NCI-H1105 treated with DMSO at 0.1 percent for 48 hours (cell line): Measurements from ENCODE around the gene C10orf62.
A peak's percentile ranks its signal among the peaks of the same experiment; 100 is the strongest.
"Not testable (repeated sequence)": the region's sequence is repeated elsewhere in the genome, so short reads cannot be mapped to it uniquely, and the experiment has no call there.

Source experiments
- DNase-seq: peaks from one replicate; lab custom pipeline; 2025; lab: John Stamatoyannopoulos, UW

The C10orf62 gene

DNA sequence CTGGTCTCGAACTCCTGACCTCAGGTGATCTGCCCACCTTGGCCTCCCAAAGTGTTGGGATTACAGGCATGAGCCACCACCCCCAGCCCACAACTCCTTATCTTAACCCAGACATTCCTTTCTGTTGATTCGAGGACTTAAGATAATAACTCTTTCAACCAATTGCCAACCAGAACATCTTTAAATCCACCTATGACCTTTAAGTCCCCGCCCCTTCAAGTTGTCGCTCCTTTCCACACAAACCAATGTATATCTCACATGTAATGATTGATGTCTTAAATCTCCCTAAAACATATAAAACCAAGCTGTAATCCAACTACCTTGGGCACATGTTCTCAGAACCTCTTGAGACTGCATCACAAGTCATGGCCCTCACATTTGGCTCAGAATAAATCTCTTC is 24.7 kb upstream of the C10orf62 start:
- no peak for DNase-seq

DNA sequence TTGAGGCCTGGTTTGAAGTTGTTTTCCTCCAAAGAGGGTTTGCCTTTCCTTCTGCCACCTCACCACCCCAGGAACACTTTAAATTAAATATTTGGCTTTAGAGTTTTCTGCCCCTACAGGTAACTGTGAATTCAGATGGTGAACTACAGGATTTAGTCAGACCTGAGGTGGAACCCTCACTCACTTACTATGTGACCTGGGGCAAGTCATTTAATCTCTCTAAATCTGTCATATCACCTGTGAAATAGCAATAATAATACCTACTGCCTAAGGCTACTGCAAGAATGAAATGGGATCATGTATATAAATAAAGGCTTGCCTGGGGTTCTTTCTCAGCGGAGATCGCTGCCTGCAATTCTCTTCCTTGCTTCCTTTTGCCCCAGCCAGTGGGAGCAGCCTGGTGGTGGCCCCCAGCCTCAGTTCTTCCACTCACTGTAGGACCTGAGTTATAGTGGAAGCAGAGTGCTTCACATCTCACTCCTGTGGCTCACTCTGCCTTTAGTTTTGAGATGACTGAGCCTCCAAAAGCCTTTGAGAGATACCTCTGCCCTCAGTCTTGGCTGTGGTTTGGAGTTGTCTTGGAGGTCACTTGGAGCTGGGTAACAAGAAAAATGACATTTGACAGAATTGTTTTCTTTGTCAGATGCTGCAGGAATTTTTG is 23.1 kb upstream of the C10orf62 start:
- no peak for DNase-seq

DNA sequence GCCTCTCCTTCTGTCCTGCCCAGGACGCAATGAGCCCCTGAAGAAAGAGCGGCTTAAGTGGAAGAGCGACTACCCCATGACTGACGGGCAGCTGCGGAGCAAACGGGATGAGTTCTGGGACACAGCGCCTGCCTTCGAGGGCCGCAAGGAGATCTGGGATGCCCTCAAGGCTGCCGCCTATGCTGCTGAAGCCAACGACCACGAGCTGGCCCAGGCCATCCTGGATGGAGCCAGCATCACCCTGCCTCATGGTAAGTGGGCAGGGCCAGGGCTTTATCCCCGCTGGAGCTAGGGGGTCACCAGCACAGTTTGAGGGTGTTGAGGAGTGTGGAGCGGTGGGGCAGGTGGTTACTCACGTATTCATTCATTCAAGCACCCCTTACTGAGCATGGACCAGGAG is 21.6 kb upstream of the C10orf62 start:
- DNase-seq, result no peak

DNA sequence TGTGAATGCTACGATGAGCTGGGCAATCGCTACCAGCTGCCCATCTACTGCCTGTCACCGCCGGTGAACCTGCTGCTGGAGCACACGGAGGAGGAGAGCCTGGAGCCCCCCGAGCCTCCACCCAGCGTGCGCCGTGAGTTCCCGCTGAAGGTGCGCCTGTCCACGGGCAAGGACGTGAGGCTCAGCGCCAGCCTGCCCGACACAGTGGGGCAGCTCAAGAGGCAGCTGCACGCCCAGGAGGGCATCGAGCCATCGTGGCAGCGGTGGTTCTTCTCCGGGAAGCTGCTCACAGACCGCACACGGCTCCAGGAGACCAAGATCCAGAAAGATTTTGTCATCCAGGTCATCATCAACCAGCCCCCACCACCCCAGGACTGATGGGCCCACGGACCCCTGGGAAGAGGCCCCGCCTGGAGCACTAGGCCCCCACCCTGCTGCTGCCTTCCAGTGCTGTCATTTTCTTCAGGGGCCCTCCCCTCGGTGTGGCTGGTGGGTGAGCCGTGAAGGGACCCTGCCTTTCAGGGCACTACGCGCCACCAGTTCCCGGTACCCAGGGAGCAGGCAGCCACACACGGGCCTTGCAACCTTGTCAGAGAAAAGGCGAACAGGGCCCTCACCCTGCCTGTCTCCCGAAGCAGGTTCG is 19.3 kb upstream of the C10orf62 start:
- DNase-seq, result no peak

DNA sequence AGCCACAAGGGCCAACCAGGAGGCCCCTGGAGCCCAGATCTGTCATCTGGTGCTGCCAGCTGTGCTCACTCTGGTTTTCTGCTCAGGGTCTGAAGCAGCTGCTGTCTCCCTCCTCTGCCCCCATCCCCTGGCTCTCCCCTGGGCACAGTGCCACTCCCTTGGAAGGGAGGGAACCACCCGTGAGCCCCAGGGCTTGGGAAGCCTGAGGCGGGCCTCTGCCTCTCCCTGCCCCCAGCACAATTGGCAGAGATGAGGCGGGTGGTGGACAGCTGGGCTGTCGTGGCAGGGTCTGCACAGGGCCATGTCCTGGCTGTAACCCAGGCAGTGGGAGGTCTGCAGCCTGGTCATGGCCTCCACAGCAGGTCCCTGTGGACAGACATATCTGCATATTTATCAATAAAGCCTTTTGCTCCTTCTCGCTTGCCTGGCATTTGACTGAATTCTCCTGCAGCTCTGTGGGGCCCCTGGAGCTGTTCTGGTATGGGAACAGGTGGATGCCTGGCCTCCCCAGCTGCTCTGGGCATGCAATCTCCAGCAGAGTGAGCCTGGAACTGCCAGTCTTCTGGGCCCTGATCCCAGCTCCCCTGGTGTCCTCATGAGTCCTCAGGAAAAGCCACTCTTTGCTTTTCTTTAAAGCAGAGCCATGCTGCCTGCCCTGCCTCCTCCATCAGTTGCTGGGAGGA is 18.6 kb upstream of the C10orf62 start:
- DNase-seq, result no peak

DNA sequence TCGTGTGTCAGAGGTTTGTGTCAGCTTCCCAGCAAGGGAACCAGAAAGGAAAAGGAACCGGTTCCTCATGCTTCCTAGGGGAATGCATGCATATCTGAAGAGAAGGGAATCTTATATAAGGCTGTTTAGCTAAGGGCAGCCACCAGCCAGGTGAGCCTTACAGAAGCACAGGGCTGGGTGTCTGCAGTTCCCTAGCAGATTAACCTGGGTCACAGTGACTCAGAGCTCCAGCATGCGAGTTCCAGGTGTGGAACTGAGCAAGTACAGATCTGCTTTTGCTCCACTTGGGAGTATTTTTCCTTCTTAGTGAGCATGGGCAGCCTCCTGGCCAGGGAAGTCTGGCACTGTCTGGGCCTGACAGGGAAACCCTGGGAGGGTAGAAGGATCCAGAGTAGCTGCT is 17.9 kb upstream of the C10orf62 start:
- DNase-seq, result no peak

DNA sequence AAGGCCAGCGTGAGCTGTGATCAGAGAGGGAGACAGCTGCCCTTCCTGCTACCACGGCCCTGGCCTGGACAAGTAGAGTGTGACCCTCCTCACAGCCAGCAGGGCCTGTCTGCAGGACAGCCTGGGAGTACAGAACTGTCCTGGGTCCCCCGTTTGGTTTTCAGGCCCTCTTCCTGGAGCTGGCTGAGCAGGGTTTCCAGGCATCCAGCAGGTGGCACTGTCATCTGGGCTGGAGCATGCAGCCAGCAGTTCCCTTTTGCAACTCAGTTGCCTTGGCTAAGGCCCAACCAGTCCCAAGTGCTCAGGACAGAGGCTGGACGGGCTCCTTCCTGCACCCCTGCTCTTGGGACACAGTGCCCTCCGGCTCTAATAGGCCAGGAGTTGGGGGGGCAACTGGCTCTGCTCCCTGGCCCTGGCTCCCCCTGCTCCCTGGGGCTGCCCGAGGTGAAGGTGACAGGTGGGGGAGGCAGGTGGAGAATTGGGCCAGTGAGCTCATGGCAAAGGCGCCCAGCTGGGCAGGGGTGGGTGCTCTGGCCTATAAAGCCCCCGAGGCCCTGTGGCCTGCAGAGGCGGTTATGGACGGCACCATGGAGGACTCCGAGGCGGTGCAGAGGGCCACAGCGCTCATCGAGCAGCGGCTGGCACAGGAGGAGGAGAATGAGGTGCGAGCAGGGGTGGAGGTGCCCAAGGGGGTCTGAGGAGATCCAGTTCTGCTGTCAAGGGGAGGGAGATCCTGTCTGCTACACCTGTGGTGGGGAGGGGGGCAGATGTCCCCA is 17.1 kb upstream of the C10orf62 start, which contains the start of gene ANKRD2:
Gene ANKRD2, plus strand, starts transcription at position 566 of the 776 bp plus-strand sequence. Its CDS starts 10 bp downstream, at position 576.
- no peak for DNase-seq

DNA sequence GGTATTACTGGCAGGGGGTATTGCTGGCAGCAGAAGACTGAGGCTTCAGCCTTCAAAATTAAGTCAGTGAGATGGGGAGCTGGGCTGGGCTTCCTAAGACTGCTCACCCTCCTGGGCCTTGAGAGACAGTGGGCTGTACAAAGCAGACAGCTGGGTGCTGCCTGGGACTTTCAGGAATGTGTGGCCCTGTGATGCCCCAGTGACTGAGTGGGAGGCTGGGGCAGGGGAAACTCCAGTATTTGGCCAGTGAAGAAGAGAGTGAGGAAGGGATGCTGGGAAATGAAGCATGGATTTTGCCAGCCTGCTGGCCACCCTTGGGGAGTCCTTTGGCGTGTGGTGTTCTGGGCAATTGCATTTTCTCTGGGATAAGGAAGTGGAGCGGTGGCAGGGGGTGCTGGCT is 16.5 kb upstream of the C10orf62 start:
- DNase-seq, result no peak

DNA sequence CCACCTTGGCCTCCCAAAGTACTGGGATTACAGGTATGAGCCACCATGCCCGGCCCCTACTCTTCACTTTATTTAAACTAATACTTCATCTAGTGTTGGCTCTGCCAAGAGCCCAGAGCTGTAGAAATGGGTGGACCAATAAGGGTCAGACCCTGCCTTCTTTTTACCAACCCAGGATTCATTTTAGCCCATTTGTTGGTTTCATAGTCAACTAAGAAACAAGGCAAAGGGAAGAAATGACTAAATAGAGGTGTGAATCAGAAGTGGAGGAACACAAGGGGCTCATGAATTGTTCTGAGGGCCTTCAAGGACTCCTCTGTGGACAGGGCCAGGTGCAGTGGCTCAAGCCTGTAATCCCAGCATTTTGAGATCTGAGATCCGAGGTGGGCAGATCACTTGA is 15.8 kb upstream of the C10orf62 start:
- no peak for DNase-seq

DNA sequence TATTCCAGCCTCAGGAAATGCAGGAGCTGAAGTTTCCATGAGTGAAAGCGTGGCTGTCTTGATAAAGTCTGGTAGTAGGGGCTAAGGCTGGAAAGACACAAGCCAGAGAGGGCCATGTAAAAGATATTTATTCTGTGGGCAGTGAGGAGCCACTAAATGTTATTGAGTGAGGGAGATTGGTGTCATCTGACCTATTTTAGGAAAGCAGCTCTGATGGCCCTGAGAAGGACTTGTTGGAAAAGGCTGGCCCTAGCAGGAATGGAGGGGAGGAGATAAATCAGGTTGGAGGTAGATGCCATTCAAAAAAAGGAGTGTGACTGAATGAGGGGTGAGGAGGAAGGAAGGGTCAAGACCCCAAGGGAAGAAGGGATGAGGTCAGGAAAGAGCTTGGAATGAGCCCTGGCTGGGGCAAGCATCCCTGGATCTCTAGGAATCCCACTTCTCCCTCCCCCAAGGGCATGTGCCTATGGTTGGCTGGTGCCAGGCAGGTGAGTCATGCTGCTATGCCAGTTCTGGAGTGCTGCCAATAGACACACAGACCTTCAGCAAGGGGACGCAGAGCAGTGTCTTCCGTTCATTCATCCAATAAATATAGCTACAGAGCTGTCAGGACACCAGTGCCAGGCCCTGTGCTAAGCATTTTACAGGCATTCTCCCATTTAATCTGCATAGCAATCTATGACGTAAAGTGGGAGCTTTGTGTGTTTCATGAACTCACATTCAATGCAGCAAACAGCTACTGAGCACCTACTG is 15.0 kb upstream of the C10orf62 start:
- peak; percentile 75 for DNase-seq

DNA sequence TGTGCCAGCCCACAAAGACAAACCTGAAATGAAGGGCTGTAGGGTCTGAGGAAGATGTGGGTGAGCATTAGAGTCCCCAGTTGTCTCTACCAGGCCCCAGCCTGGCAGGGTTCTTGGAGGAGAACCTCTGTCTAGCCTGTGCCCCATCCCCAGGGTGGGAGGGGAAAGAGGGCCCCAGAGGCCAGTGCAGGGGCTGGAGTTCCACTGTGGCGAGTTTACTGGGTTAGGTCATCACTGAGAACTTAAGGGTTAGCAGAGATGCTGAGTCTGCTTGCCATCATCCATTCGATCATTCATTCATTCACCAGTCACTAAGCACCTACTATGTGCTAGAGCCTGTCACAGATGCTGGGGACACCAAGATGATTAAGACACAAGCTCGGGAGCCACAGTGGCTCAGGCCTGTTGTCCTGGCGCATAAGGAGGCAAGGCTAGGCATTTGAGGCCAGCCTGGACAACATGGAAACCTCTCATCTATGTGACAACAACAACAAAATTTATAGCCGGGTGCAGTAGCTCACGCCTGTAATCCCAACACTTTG is 14.3 kb upstream of the C10orf62 start:
- no peak for DNase-seq

DNA sequence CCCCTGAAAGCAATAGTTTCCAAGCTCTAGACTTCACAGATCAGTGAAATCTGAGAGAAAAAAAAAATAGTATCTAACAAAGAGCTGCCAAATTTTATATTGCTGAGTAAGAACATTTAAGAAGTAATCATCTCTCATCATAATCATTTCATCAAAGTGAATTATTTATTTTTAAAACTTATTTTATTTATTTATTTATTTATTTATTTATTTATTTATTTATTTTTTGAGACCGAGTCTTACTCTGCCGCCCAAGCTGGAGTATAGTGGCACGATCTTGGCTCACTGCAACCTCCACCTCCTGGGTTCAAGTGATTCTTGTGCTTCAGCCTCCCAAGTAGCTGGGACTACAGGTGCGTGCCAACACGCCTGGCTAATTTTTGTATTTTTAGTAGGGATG is 13.0 kb upstream of the C10orf62 start:
- not testable (repeated sequence) for DNase-seq

DNA sequence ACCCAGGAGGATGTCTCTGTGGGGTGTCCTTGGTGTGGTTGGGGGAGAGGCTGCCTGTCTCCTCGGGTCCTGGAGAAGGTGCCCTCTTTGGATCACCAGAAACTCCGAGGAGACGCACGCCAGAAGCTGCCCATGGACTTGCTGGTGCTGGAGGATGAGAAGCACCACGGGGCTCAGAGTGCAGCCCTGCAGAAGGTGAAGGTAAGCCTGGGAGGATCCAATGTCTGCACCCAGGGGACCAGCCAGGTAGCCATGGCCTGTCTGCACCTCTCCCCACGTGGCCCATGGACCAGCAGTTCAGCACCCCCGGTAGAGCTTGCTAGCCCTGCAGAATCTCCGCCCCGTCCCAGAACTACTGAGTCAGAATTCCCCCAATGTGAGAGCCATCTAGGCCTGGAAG is 11.8 kb upstream of the C10orf62 start:
- no peak for DNase-seq

DNA sequence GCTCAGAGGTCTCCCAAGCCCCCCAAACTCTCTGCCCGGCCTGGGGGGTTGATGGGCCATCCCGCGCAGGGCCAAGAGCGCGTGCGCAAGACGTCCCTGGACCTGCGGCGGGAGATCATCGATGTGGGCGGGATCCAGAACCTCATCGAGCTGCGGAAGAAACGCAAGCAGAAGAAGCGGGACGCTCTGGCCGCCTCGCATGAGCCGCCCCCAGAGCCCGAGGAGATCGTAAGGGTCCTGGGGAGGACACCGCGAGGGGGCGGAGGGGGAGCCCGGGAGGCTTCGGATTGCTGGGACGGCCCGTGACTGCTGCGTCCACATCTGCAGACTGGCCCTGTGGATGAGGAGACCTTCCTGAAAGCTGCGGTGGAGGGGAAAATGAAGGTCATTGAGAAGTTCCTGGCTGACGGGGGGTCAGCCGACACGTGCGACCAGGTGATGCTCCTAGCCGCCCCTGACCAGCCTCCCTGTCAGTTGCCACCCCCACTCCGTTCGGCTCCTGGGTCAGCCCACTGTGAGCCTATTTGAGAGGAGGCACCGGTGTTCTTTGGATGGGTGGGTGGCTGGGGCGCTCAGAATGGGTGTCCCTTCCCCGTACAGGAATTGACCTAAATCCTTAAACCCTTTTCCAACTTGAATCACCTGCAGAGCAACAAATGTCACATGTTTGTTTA is 11.2 kb upstream of the C10orf62 start:
- DNase-seq, result no peak

DNA sequence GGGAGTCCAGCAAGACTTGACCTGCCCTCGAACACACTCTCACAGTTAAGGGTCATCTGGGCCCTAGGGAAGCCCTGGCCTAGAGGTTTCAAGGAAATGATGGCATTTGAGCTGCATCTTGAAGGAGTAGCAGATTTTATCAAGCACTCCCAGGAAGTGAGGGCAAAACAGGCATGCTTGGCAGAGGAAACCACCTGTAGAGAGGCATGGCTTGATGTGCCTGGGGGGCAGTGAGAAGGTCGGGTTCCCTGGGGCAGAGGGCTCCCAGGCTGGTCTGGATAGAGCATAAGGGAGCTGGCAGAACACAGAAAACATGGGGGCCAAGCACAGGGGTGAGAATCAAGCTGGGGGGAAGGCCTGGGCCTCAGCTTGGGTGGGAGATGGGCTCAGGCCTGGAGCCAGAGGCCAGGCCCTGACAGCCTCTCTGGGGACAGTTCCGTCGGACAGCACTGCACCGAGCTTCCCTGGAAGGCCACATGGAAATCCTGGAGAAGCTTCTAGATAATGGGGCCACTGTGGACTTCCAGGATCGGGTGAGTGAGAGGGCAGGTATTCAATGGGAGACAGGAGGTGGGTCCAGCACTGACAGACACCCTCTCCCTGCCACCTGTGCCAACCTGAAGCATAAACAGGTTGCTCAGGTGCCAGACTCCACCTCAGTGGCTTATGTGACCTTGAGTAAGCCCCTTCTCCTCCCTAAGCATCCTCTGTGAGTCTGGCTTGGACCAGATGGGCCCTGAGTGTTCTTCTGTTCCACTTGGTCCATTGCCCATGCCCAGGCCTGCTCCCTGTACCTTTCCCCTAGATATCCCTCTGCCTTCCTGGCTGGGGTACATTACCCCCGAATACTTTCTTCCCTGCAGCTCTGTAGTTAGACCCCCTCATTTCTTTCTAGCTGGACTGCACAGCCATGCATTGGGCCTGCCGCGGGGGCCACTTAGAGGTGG is 8.8 kb upstream of the C10orf62 start:
- no peak for DNase-seq

DNA sequence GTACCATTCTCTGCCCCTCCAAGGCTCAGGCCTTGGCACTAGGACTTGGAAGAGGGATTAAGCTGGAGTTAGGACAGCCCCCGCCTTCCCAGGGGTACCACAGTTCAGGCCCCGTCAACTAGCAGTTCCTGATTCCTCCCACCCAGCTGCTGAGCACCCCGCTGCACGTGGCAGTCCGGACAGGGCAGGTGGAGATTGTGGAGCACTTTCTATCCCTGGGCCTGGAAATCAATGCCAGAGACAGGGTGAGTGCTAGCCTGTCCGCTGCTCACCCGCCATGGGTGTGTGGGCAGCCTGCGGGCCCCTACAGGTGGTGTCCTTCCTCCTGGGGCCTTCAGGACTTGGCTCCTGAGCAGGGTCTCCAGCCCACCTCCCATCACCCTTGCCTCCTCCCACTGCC is 7.4 kb upstream of the C10orf62 start:
- DNase-seq, result no peak

DNA sequence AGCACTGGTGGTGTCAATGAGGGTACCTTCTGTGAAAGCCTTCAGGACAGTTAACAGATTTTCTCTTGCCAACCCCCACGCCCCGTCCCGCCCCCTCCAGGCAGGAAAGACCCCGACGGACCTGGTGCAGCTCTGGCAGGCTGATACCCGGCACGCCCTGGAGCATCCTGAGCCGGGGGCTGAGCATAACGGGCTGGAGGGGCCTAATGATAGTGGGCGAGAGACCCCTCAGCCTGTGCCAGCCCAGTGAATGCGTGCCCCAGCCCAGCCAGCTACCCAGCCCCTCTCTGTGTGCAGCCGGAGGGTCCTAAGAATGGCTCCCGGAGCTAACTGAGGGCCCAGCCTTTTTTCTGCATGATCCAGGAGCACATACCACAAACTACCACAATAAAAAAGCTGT is 6.0 kb upstream of the C10orf62 start:
- DNase-seq, result no peak

DNA sequence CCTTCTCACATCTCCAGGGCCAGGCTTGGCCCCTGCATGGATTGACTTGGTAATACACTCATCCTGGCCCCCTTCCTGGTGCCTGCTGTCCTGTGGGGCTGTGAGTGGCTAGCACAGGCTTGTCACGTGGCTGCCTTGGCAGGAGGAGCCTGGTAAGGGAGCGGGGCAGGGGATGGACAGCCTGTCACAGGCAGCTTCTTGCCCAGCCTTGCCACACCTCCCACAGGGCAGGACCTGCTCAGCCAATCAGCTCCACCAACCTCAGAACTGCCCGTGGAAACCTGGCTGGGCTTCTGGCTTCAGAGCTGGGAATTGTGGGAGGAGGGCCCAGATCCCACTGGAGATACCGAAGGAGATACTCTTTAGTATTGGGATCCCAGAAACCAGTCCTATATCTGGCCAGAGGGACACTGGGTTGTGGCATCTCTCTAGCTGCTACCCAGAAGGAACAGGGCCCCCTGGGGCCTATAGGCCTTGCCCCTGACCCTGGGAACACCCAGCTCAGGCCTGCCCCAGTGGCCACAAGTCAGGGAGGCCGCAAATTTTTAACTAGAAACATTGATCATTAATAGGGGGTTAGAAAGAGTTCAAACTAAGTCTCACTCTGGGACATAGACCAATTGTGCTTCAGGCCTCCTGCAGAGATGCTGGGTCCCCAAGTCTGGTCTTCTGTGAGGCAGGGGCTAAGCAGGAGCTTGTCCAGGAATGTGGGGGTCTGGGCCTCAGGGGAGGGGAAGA is 5.3 kb upstream of the C10orf62 start, which contains the start of gene HOGA1:
Gene HOGA1, plus strand, starts transcription at position 330 of the 738 bp plus-strand sequence. Its CDS starts 315 bp downstream, at position 645.
- DNase-seq, result no peak
